ENCODE data around the gene TSPAN15. TPM values are rescaled to one million over a fixed set of nuclear protein-coding genes. Genes with fewer than 3 reads are reported as not detected.

The TSPAN15 gene
- polyA plus RNA-seq, 12 donors = 38.6 to 92.3 (median 71.5) TPM; not detected in 1

- no peak for DNase-seq
Observed at GRCh38 chr10:69414036-69415018, 36.9 kb upstream of the TSPAN15 start.

GRCh38 chr10:69415049-69415448, 36.2 kb upstream of the TSPAN15 start:
- no peak for DNase-seq

- DNase-seq = no peak
Observed at GRCh38 chr10:69415951-69416350, 35.3 kb upstream of the TSPAN15 start.

- DNase-seq = no peak
Observed at GRCh38 chr10:69416695-69417094, 34.6 kb upstream of the TSPAN15 start, which contains the start of gene TACR2. TSS of gene TACR2 (minus strand) at chr10:69416918. CDS start at chr10:69416323, 595 bp downstream.

- DNase-seq = no peak
Observed at GRCh38 chr10:69417542-69417941, 33.7 kb upstream of the TSPAN15 start.

GRCh38 chr10:69418052-69418752, 33.1 kb upstream of the TSPAN15 start:
- no peak for DNase-seq

GRCh38 chr10:69419096-69419743, 32.0 kb upstream of the TSPAN15 start:
- no peak for DNase-seq

- no peak for DNase-seq
Observed at GRCh38 chr10:69419744-69420126, 31.5 kb upstream of the TSPAN15 start.

GRCh38 chr10:69421611-69422308, 29.5 kb upstream of the TSPAN15 start:
- no peak for DNase-seq

- no peak for DNase-seq
Observed at GRCh38 chr10:69422676-69423075, 28.6 kb upstream of the TSPAN15 start.

- DNase-seq = no peak
Observed at GRCh38 chr10:69425041-69425440, 26.2 kb upstream of the TSPAN15 start.

- no peak for DNase-seq
Observed at GRCh38 chr10:69425511-69426298, 25.6 kb upstream of the TSPAN15 start.

GRCh38 chr10:69426376-69426727, 24.9 kb upstream of the TSPAN15 start:
- no peak for DNase-seq

- DNase-seq = no peak
Observed at GRCh38 chr10:69428165-69428564, 23.1 kb upstream of the TSPAN15 start.

- DNase-seq = no peak
Observed at GRCh38 chr10:69434169-69434568, 17.1 kb upstream of the TSPAN15 start.

GRCh38 chr10:69434926-69435325, 16.3 kb upstream of the TSPAN15 start:
- DNase-seq = no peak

- DNase-seq = no peak
Observed at GRCh38 chr10:69435966-69436520, 15.2 kb upstream of the TSPAN15 start.

- DNase-seq = no peak
Observed at GRCh38 chr10:69437321-69438259, 13.7 kb upstream of the TSPAN15 start.
